Measurements from ENCODE around the gene KLRF1.

KLRF1 gene

DNA sequence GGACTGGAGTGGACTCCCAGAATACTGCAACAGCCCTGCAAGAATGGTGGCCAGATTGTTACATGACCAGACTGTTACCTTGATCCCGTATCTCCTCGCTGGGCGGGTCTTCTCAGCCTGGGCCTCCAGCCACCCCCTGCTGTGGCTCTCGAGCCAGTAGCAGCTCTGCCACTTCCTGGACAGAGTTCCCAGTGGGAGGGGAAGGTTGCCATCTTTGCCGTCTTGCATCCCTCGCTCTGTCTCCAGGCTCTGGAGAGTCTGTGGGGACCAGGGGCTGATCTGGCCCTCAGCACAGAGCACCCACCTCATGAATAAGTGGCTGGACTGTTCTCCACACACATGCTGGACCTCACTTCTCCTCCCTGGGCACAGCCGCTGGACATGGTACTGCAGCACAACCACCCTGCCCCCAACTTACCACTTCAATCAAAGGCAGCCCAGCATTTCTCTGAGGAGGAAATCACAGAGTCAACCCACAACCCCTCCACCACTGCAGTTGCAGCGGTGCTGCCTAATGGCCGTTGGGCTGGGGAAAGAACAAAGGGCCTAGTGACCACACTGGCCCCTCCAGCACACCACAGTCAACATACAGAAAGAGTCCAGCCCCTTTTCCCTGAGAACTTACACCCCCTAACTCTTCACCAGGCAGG is 6.9 kb upstream of the KLRF1 start:
- Histone ChIP-seq H3K79me2 (ENCODE audit: low read length) (no peaks in the 10 kb centered on the region), H4K20me1 (ENCODE audit: insufficient read depth, low read length) (no peaks in the 10 kb centered on the region), H2AFZ (ENCODE audit: low read length) (no peak overlapping the region), H3K9me3 (replicated peaks; ENCODE audit: insufficient read depth, low read length) (no peaks in the 10 kb centered on the region), H3K9me2 (replicated peaks; ENCODE audit: insufficient read depth, low read length) (no peaks in the 10 kb centered on the region), H3K27me3 (replicated peaks; ENCODE audit: insufficient read depth, low read length) (no peaks in the 10 kb centered on the region), H3K4me3 (ENCODE audit: low read length) (no peak overlapping the region), H3K9ac (ENCODE audit: low read length) (no peak overlapping the region), H3K36me3 (replicated peaks; ENCODE audit: insufficient read depth, low read length) (no peaks in the 10 kb centered on the region), H3F3A (ENCODE audit: insufficient read depth, low read length) (no peaks in the 10 kb centered on the region), H3K27ac (ENCODE audit: low read length) (no peak overlapping the region), H3K4me2 (ENCODE audit: low read depth, low read length) (no peak overlapping the region), H3K4me1 (ENCODE audit: low read length) (no peaks in the 10 kb centered on the region)
- no peak for DNase-seq
- no peak for TF ChIP-seq EZH2phosphoT487 (IDR thresholded peaks at IDR 0.05; ENCODE audit: low read length)
- TF ChIP-seq EZH2 (optimal IDR thresholded peaks at IDR 0.05; ENCODE audit: low read depth, low read length): no peak
- TF ChIP-seq, protein P1, sequence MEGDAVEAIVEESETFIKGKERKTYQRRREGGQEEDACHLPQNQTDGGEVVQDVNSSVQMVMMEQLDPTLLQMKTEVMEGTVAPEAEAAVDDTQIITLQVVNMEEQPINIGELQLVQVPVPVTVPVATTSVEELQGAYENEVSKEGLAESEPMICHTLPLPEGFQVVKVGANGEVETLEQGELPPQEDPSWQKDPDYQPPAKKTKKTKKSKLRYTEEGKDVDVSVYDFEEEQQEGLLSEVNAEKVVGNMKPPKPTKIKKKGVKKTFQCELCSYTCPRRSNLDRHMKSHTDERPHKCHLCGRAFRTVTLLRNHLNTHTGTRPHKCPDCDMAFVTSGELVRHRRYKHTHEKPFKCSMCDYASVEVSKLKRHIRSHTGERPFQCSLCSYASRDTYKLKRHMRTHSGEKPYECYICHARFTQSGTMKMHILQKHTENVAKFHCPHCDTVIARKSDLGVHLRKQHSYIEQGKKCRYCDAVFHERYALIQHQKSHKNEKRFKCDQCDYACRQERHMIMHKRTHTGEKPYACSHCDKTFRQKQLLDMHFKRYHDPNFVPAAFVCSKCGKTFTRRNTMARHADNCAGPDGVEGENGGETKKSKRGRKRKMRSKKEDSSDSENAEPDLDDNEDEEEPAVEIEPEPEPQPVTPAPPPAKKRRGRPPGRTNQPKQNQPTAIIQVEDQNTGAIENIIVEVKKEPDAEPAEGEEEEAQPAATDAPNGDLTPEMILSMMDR (IDR thresholded peaks at IDR 0.05; ENCODE audit: low read length): no peak

DNA sequence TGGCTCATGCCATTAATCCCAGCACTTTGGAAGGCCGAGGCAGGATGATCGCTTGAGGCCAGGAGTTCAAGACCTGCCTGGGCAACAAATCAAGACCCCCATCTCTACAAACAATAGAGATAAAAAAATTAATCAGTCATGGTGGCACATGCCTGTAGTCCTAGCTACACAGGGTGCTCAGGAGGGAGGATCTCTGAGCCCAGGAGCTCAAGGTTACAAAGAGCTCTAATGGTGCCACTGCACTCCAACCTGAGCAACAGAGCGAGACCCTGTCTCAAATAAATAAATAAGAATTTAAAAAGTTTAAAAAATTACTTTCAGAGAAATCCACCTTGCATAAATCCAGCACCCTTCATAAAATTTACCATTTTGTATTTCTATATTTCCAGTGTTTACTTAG is 2.2 kb downstream of the KLRF1 start:
- no peaks in the 10 kb centered on the region for H3F3A ChIP-seq (ENCODE audit: insufficient read depth, low read length)
- TF ChIP-seq EZH2phosphoT487 (IDR thresholded peaks at IDR 0.05; ENCODE audit: low read length) (no peak), EZH2 (optimal IDR thresholded peaks at IDR 0.05; ENCODE audit: low read depth, low read length) (no peak)
- TF ChIP-seq, protein P1 (IDR thresholded peaks at IDR 0.05; ENCODE audit: low read length): no peak
- H3K4me3 ChIP-seq (ENCODE audit: low read length): no peak overlapping the region
- no peaks in the 10 kb centered on the region for H3K27me3 ChIP-seq (replicated peaks; ENCODE audit: insufficient read depth, low read length)
- no peaks in the 10 kb centered on the region for H3K36me3 ChIP-seq (replicated peaks; ENCODE audit: insufficient read depth, low read length)
- no peak overlapping the region for H3K27ac ChIP-seq (ENCODE audit: low read length)
- no peaks in the 10 kb centered on the region for H3K9me3 ChIP-seq (replicated peaks; ENCODE audit: insufficient read depth, low read length)
- no peak overlapping the region for H3K4me2 ChIP-seq (ENCODE audit: low read depth, low read length)
- H4K20me1 ChIP-seq (ENCODE audit: insufficient read depth, low read length): no peaks in the 10 kb centered on the region
- no peak overlapping the region for H3K9ac ChIP-seq (ENCODE audit: low read length)
- no peaks in the 10 kb centered on the region for H3K9me2 ChIP-seq (replicated peaks; ENCODE audit: insufficient read depth, low read length)
- H2AFZ ChIP-seq (ENCODE audit: low read length): no peak overlapping the region
- H3K4me1 ChIP-seq (ENCODE audit: low read length): no peaks in the 10 kb centered on the region
- no peak for DNase-seq
- no peaks in the 10 kb centered on the region for H3K79me2 ChIP-seq (ENCODE audit: low read length)

DNA sequence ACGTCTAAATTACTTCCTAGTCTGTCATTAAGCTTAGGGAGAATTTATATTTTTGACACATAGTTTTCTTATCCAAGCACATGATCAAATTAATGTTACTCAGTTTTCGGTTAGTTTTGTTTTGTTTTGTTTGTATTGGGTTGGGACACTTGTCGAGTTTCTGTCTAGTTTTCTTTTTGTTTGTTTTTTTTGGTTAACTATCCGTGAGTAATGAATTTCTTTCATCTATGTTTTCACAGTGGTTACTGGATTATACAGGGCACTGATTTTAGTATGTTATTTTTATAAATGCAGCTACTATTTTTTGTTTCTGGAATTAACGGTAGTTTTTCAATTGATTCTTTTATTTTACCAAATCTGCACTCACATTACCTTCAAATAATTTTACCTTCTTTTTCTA is 2.7 kb downstream of the KLRF1 start:
- Histone ChIP-seq H3K36me3 (replicated peaks; ENCODE audit: insufficient read depth, low read length) (no peaks in the 10 kb centered on the region), H2AFZ (ENCODE audit: low read length) (no peak overlapping the region), H3K9me2 (replicated peaks; ENCODE audit: insufficient read depth, low read length) (no peaks in the 10 kb centered on the region), H4K20me1 (ENCODE audit: insufficient read depth, low read length) (no peaks in the 10 kb centered on the region), H3K9ac (ENCODE audit: low read length) (no peak overlapping the region), H3K4me3 (ENCODE audit: low read length) (no peak overlapping the region), H3K79me2 (ENCODE audit: low read length) (no peaks in the 10 kb centered on the region), H3F3A (ENCODE audit: insufficient read depth, low read length) (no peaks in the 10 kb centered on the region), H3K4me1 (ENCODE audit: low read length) (no peaks in the 10 kb centered on the region), H3K27me3 (replicated peaks; ENCODE audit: insufficient read depth, low read length) (no peaks in the 10 kb centered on the region), H3K27ac (ENCODE audit: low read length) (no peak overlapping the region), H3K4me2 (ENCODE audit: low read depth, low read length) (no peak overlapping the region), H3K9me3 (replicated peaks; ENCODE audit: insufficient read depth, low read length) (no peaks in the 10 kb centered on the region)
- DNase-seq: no peak
- TF ChIP-seq EZH2phosphoT487 (IDR thresholded peaks at IDR 0.05; ENCODE audit: low read length) (no peak), EZH2 (optimal IDR thresholded peaks at IDR 0.05; ENCODE audit: low read depth, low read length) (no peak)
- TF ChIP-seq, protein P1 (IDR thresholded peaks at IDR 0.05; ENCODE audit: low read length): no peak
